Pancreas (tissue), 10 donors: ENCODE results near the gene HRH2. TPM values are rescaled to one million over a fixed set of nuclear protein-coding genes. Genes with fewer than 3 reads are reported as not detected.

Experiments
- ATAC-seq, 4 donors: fragments of 200-7000 bp; cut with Tn5 transposase; one replicate each; pipeline versions ENCODE4 v1.8.0 to v1.9.1; 2020; ENCODE audit warnings: mild to moderate bottlenecking in 4 of 4, moderate library complexity in 4 of 4
- DNase-seq, 6 donors: peaks; one replicate each; pipeline ENCODE4 v3.0.0-alpha.2; 2020
- FAIRE-seq: peaks from 2 replicates; lab custom pipeline; 2012; peaks lifted over from hg19 to GRCh38; lab: Jason Lieb, UNC
- H3K27ac ChIP-seq, 4 donors: fragments of 200-600 bp; sonication (generic); 1 replicate in 3 of 4; 2 replicates in 1 of 4; pipeline versions ENCODE4 v1.5.0 to v1.8.0; 2020
- H3K27me3 ChIP-seq, 4 donors: fragments of 200-600 bp; one replicate each; pipeline ENCODE4 v1.8.0; 2021
- H3K36me3 ChIP-seq, 3 donors: fragments of 200-600 bp; sonication (generic) in 1 of 3; one replicate each; pipeline versions ENCODE4 v1.5.0 to v1.8.0; 2020 to 2021
- H3K4me1 ChIP-seq, 3 donors: fragments of 200-600 bp; one replicate each; pipeline ENCODE4 v1.8.0; 2021
- H3K4me3 ChIP-seq, 4 donors: fragments of 200-600 bp; sonication (generic) in 2 of 4; one replicate each; pipeline versions ENCODE4 v1.5.0 to v1.8.0; 2020 to 2021
- H3K9me3 ChIP-seq, 4 donors: fragments of 200-600 bp; one replicate each; pipeline ENCODE4 v1.8.0; 2021
- CTCF ChIP-seq, 4 donors: fragments of 200-600 bp; sonication (generic) in 3 of 4; IDR thresholded peaks; one replicate each; pipeline versions ENCODE4 v1.5.0 to v1.8.0; 2021; ENCODE audit warnings: antibody characterized with exemption in 4 of 4
- WGBS, 2 donors: extraction: QIAGEN DNeasy Blood & Tissue Kit; methylation state at CpG; one replicate each; pipeline ENCODE4 v1.1.7; 2013; 5-methylcytosine and 5-hydroxymethylcytosine counted together
- intact Hi-C, 3 donors: fragments of 100-400 bp; cut with DNase I; formaldehyde crosslinking; loops; one replicate each; pipeline versions ENCODE4 v1.11.1 to v1.14.2; 2022
- polyA plus RNA-seq, 2 donors: library from polyadenylated mRNA; stranded (reverse); fragments of 200-250 nt; gene quantifications; one replicate each; pipeline ENCODE4 v1.2.3, GENCODE V29; 2013
- total RNA-seq, 6 donors: library from RNA; stranded (reverse); fragmentation: NEBNext Ultra II Directional in 4 of 6; extraction: Animal tissue kit (Norgen Biotek cat#: 25700) in 4 of 6; gene quantifications; one replicate each; pipeline versions ENCODE4 v1.2.1 to v1.2.4, GENCODE V29; 2021 to 2023
- donor health status: healthy with polysubstance abuse.
- donor health status: DM: no; HTN: no; CAD: no; lungs with moderate emphysema.
- donor health status: DM: no; HTN: no; CAD: no.
- donor health status: control.
- donor health status: control.
- donor health status: Bipolar disorder and iron deficiency.
- donor health status: DM: yes; HTN: yes; CAD: no.
- donor health status: DM: no; HTN: no; CAD: no.
- donor health status: DM: no; HTN: no; CAD: no.
- donor health status: DM: yes; HTN: yes; CAD: no.

The HRH2 gene
- total and polyA plus RNA-seq, 8 donors: 0.05 to 1.4 (median 0.50) TPM

- DNase-seq (peak in 1 of 6 donors; percentile 12), ATAC-seq (peak in 2 of 4 donors; percentile 8 to 67), FAIRE-seq (no peak)
- Histone ChIP-seq H3K4me1 (peaks cover 0 to 11% (median 9%) of the 10 kb centered on the region in 3 donors), H3K27ac (no peak overlapping the region), H3K36me3 (no peaks in the 10 kb centered on the region), H3K4me3 (no peak overlapping the region), H3K9me3 (no peaks in the 10 kb centered on the region), H3K27me3 (no peaks in the 10 kb centered on the region)
- WGBS, 2 donors: 76 to 84% methylated on average over 9 of the region's 9 CpGs
- no peak for TF ChIP-seq CTCF (IDR thresholded peaks at IDR 0.05)
- intact Hi-C loops: no loop called here
These were observed 31.5 kb downstream of the HRH2 start for GRCh38 chr5:175689147-175689991.

- FAIRE-seq (no peak), DNase-seq (no peak), ATAC-seq (no peak)
- intact Hi-C loops: no loop called here
- Histone ChIP-seq H3K36me3 (no peaks in the 10 kb centered on the region), H3K4me3 (no peak overlapping the region), H3K4me1 (peaks cover 0 to 11% (median 9%) of the 10 kb centered on the region in 3 donors), H3K27me3 (no peaks in the 10 kb centered on the region), H3K9me3 (no peaks in the 10 kb centered on the region), H3K27ac (no peak overlapping the region)
- no peak for TF ChIP-seq CTCF (IDR thresholded peaks at IDR 0.05)
- 78 to 80% methylated on average over 5 of the region's 5 CpGs for WGBS, 2 donors
These were observed 32.2 kb downstream of the HRH2 start for GRCh38 chr5:175690025-175690424.

GRCh38 chr5:175690586-175690985 is 32.7 kb downstream of the HRH2 start:
- FAIRE-seq (no peak), DNase-seq (no peak), ATAC-seq (no peak)
- peaks cover 0 to 11% (median 9%) of the 10 kb centered on the region in 3 donors for H3K4me1 ChIP-seq
- no peak overlapping the region for H3K27ac ChIP-seq
- no peak overlapping the region for H3K4me3 ChIP-seq
- H3K9me3 ChIP-seq: no peaks in the 10 kb centered on the region
- TF ChIP-seq CTCF (IDR thresholded peaks at IDR 0.05): no peak
- intact Hi-C loops: no loop called here
- H3K27me3 ChIP-seq: no peaks in the 10 kb centered on the region
- WGBS, 2 donors: 86 to 91% methylated on average over 11 of the region's 11 CpGs
- H3K36me3 ChIP-seq: no peaks in the 10 kb centered on the region

GRCh38 chr5:175691761-175692160 is 33.9 kb downstream of the HRH2 start:
- WGBS, 2 donors: 77 to 83% methylated on average over 5 of the region's 5 CpGs
- no peaks in the 10 kb centered on the region for H3K36me3 ChIP-seq
- H3K4me1 ChIP-seq: peaks cover 0 to 5% (median 5%) of the 10 kb centered on the region in 3 donors
- FAIRE-seq (no peak), ATAC-seq (no peak), DNase-seq (peak in 1 of 6 donors; percentile 10)
- intact Hi-C loops: no loop called here
- no peaks in the 10 kb centered on the region for H3K27me3 ChIP-seq
- no peaks in the 10 kb centered on the region for H3K9me3 ChIP-seq
- no peak for TF ChIP-seq CTCF (IDR thresholded peaks at IDR 0.05)
- H3K27ac ChIP-seq: no peak overlapping the region
- H3K4me3 ChIP-seq: no peak overlapping the region
